GM18867 (cell line): Measurements from ENCODE around the gene ABCA13.

Experiments
- ATAC-seq: cut with Tn5 transposase; IDR thresholded peaks from one replicate; pipeline ENCODE4 v1.9.1; 2021; ENCODE audit warnings: mild to moderate bottlenecking, moderate library complexity; ENCODE audit not compliant: unreplicated experiment

Gene ABCA13

DNA sequence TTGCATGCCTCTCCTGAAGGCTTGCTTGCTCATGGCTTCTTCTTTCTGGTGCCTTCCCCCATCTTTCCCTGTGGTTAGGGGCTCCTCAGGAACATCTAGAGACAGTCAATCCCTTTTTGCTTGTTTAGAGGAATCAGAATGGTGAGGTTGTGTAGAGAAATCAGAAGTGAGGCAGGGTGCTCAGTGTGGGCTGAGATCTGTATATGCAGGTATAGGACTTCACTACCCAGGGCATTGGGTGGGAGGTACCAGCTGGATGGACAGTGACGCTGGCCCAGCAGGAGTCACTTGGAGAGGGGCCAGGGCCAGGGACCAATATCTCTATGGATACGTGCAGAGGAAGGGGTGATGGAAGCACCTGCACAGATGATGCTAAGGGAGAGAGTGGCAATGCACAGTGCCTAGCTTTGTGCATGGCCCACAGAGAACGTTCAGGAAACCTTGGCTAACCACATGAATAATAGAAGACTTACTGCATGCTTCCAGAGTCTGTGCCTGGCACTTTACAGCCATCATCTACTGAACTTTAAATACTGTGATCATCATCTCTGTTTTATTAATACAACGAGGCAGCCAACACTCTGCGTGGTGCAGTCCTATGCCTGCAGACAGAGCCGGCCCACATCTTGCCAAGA, 255.2 kb downstream of the ABCA13 start:
- ATAC-seq = no peak

DNA sequence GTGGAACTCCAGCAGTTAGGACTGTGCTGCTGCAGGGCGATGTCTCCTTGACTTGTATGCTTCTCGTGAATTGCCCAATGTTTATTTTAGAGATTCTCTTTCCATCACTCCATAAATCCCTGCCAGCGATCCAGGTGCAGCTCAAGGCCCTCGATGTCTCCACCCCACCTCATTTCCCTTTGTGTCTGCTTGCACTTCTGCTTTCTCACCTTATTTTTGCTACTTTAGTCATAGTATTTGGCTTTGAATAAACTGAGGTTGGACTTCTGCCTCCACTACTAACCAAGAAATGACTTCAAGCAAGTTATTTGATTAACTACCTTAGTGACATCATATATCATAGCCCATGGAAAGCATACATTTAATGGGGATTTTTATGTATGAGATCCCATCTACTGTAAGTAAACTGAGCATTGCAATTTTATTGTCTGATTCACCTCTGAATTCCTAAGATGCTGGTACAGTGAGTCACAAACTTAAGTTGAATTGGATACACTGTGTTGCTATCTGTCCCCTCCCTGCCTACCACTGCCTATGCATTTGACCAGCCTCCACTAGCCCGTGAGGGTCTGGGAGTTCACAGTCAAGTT, 255.8 kb downstream of the ABCA13 start:
- ATAC-seq = no peak

DNA sequence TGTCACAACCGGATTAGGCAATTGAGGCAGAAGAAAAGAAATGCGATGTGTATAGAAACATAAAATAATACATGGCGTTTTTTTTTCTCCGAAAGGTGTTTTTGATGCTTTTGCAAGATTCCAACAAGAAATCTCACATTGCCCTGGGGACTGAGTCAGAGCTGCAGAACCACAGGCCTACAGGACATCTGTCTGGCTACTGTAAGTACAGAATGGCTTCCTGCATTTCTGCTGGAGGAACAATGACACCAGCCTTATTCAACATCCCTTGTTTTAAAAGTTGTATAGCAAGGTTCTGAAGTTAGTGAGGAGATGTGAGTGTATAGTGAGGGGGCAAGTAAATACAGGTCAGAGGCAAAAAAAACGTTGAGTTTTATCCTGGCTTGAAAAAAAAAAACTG, 256.4 kb downstream of the ABCA13 start:
- no peak for ATAC-seq

- ATAC-seq = no peak
Observed at GRCh38 chr7:48428091-48428684, 256.9 kb downstream of the ABCA13 start.

DNA sequence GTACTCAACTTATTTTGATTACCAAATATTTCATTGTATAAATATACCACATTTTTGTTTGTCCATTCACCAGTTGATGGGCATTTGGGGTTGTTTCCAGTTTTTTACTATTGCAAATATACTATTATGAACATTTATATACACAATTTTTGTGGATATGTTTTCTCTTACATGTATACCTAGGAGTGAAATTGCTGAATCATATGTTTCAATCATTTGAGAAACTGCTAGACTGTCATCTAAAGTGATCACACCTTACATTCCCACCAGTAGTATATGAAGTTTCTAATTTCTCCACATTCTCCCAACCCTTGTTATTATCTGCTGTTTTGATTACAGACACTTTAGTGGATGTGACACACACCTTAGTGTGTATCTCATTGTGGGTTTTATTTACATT, 257.9 kb downstream of the ABCA13 start:
- no peak for ATAC-seq

DNA sequence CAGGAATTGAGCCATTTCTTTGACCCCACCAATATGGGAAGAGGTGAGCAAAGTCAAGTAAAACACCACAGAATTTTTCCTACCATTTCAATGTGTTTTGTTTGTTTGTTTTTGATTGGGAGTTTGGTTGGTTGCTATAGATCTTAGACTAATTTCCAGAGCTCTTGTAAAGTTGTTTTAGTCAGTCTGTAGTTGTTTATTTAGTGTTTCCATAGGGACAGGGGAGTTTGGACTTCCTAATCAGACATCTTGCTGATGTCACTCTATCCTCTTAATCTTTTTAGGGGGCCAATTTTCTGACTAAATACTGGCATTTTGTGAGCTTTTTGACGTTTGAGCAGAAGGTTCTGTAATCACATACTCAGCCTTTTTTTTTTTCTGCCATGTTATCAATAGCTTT, 266.9 kb downstream of the ABCA13 start:
- ATAC-seq = no peak

- no peak for ATAC-seq
Observed at GRCh38 chr7:48441848-48442492, 270.7 kb downstream of the ABCA13 start.

- no peak for ATAC-seq
Observed at GRCh38 chr7:48443051-48443450, 271.8 kb downstream of the ABCA13 start.

DNA sequence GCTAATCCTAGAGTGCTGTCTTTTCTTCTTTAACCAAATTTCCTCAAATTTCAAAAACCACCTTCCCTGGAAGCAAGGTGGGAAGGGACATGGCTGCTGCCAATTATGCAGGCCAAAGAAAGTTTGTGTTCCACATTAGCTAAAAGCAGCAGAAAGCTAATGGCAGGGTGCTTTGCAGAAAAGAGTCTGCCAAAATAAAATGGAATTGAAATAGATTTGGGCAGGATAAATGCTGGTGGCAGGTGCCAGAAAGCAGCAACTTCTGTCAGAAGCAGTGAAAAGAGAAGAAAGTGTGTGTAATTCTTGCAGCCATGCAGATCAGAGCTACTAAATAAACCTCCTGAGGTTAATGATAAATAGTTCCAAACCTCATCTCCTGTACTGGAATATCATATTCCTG, 275.5 kb downstream of the ABCA13 start:
- no peak for ATAC-seq

DNA sequence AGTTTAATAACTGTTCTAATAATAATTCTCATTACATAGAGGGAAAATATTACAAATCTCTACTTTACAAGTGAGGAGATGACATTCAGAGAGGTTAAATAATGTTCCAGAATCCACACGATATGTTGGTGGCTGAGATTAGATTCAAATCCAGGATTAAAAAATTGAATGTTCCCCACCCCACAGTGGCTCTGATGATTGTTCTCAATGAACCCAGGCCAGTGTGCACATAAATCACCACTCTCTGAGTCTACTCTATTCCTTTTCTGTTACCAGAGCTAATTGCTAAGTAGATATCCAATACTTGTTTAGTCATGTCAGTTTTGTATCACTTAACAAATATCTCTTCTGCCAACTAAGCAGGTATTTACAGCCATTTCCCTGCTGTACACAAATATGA, 281.0 kb downstream of the ABCA13 start:
- ATAC-seq = no peak

DNA sequence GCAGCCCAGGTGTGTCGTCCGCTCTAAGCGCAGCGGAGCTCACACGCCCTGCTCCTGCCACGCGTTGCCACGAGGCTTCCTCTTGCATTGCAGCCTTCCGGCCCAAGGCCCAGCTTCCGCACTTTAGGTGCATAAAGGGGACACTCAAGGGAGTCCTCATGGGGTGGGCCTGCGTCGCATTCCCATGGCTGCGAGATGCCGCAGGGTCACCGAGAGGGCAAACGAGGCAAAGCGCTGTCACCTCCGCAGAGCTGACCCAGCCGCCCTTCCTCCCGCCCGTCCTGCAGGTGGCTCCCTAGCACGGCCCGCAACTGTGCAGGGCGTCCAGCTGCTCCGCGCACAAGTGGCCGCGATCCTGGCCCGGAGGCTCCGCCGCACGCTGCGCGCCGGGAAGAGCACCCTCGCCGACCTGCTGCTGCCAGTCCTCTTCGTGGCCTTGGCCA, 283.5 kb downstream of the ABCA13 start:
- ATAC-seq = no peak

DNA sequence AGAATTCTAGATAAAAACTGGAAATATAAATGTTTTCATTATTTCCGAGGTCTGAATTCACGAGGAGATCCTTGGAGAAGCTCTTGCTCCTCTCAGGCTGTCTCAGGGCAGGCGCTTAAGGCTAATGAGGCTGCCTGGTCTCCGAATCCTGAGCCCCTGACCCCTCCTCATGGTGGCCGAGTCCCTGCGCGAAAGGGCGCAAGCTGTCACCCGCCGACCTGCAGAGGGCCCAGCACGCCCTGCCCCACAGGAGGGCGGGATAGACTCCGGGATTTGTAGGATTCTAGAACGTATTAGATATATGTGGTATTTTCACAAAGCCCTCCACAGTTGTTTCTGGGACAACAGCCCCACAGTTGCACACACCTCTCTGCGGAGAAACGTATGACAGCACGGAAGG, 284.1 kb downstream of the ABCA13 start:
- no peak for ATAC-seq

DNA sequence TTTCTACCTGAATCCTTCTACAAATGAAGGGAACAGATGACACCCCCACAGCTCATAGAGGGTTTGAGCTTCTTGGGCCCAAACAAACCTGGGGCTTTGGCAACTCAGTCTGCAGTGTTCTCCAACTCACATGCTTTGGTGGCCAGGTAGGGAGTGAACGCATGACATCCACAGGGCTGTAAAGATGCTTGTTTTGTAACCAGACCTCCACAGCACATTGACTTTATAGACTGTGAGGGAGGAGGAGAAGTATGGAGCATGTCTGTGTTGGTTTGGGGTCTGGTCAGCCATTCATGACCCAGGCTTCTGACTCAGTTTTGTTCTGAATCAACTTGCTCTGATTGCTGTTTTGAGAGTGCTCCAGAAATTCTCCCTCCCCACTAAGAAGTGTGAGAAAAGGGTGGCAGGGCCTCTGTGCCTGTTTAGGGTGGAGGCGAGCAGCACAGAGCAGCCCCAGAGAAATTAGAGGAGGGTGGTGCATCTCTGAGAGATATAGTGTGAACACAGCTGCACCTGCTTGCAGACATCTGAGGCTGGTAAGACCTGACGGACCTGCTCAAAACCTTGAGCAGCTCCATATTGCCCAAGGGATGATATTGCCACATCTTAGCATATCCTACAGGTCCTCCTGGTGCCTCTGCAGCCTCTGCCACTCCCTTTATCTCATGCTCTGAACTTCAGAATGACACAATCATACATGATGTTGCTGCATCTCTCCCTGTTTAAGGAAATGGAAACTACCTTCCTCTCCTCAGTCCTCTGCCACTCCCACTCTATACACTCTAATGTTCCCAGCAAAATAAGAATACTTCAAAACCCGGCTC, 287.7 kb downstream of the ABCA13 start:
- no peak for ATAC-seq

DNA sequence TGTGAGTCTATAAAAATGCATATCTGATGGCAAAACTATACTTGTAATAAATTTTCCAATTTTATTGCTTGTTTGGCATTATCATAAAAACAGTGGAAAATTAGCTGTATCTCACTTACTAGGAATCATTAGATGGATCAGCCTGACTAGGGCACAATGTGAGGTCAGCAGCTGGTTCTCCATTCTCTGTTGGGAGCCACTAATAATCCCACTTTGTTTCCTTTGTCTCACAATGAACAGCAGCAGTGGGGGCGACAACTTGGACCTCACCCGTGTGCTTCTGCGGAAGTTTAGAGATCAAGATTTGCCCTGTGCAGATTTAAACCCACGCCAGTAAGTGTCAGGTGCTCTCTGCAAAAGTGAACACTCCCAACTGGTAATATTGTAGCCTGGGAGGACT, 295.5 kb downstream of the ABCA13 start:
- no peak for ATAC-seq

GRCh38 chr7:48471196-48471595, 299.9 kb downstream of the ABCA13 start:
- ATAC-seq = no peak

- no peak for ATAC-seq
Observed at GRCh38 chr7:48472640-48473039, 301.4 kb downstream of the ABCA13 start.

GRCh38 chr7:48473205-48473865, 302.1 kb downstream of the ABCA13 start:
- no peak for ATAC-seq

GRCh38 chr7:48481235-48481634, 310.0 kb downstream of the ABCA13 start:
- no peak for ATAC-seq

- no peak for ATAC-seq
Observed at GRCh38 chr7:48497521-48497920, 326.3 kb downstream of the ABCA13 start.

GRCh38 chr7:48502021-48502420, 330.8 kb downstream of the ABCA13 start:
- no peak for ATAC-seq

GRCh38 chr7:48505051-48505450, 333.8 kb downstream of the ABCA13 start:
- ATAC-seq = no peak
